ENCODE results near the gene USP48. TPM values are rescaled to one million over a fixed set of nuclear protein-coding genes. Genes with fewer than 3 reads are reported as not detected.

The USP48 gene
- total and polyA plus RNA-seq, 10 donors, result 17.5 to 105 (median 82.4) TPM

DNA sequence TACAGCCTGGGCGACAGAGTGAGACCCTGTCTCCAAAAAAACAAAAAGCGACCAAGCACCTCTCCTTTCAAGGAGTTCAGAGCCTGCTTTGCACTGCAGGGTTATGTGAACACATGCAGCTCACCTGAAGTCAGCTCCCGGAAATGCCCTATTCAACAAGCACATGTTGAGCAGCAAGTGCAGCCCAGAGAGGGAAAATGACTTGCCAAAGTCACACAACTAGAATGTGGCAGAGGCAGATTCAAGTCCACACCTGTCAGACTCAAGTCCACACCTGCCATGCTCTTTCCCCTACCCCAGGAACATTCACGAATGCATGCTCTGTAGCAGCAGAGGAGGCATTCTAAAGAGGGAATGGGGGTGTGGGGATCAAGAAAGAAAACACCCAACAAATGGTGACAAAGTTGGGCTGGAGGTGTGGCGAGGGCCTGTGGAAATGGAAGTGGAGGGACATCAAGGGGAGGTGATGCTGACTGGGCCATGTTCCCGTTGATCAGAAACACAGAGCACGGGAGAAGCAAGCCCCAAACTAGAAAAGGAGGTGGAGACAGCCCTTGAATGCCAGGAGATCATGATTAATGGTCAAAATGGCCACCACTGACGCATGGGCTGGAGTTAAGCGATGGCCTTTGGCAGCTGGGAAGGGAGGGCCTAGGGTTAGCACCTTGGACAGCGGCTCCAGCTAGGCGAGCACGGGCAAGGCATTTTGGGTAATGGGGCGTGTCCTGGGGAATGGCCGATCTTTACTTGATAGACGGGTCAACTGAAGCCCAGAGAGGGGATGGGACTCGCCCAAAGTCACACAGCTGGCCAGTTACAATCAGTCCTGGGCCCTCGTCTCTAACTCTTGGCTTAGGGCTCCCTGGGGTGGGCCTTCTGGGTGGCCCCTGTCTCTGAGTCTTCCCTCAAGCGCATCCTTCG, 135.3 kb downstream of the USP48 start:
- Histone ChIP-seq H3K4me3 (no peak overlapping the region), H3K36me3 (no peaks in the 10 kb centered on the region), H3K4me1 (peaks cover 7 to 22% (median 12%) of the 10 kb centered on the region in 6 donors), H3K27me3 (replicated peaks in 1 of 7) (peaks cover 0 to 91% (median 9%) of the 10 kb centered on the region in 7 donors), H3K27ac (no peak overlapping the region), H3K9me3 (no peaks in the 10 kb centered on the region)
- intact Hi-C loops (cut with DNase I; ENCODE audit: low total_unique reads), result no loop called here
- DNase-seq, result no peak
- WGBS, 5 donors, result 34 to 41% (median 35%) methylated on average over 18 to 19 of the region's 19 CpGs
- TF ChIP-seq CTCF (IDR thresholded peaks at IDR 0.05 in 8 of 11, conservative IDR thresholded peaks at IDR 0.05 in 3 of 11), result no peak
- no peak for TF ChIP-seq POLR2AphosphoS5 (IDR thresholded peaks at IDR 0.05)
- TF ChIP-seq POLR2A (IDR thresholded peaks at IDR 0.05), result no peak

- H3K27ac ChIP-seq, result no peak overlapping the region
- WGBS, 5 donors, result 40 to 70% (median 63%) methylated on average over 5 of the region's 5 CpGs
Measured at GRCh38 chr1:21645550-21645949, 137.4 kb downstream of the USP48 start.

GRCh38 chr1:21644906-21645305, 138.0 kb downstream of the USP48 start:
- no peak overlapping the region for H3K4me3 ChIP-seq
- WGBS, 5 donors, result 79 to 88% (median 85%) methylated on average over 5 of the region's 5 CpGs
- no peaks in the 10 kb centered on the region for H3K36me3 ChIP-seq
- intact Hi-C loops (cut with DNase I; ENCODE audit: low total_unique reads), result no loop called here
- H3K9me3 ChIP-seq, result no peaks in the 10 kb centered on the region
- no peaks in the 10 kb centered on the region for H3K4me1 ChIP-seq
- H3K27me3 ChIP-seq (replicated peaks in 1 of 7), result peaks cover 0 to 76% (median 4%) of the 10 kb centered on the region in 7 donors
- DNase-seq, result no peak
- H3K27ac ChIP-seq, result no peak overlapping the region
- no peak for TF ChIP-seq POLR2A (IDR thresholded peaks at IDR 0.05)
- TF ChIP-seq POLR2AphosphoS5 (IDR thresholded peaks at IDR 0.05), result no peak
- no peak for TF ChIP-seq CTCF (IDR thresholded peaks at IDR 0.05 in 8 of 11, conservative IDR thresholded peaks at IDR 0.05 in 3 of 11)

More at GRCh38 chr1:21645550-21645949, 137.4 kb downstream of the USP48 start:
- TF ChIP-seq POLR2AphosphoS5 (IDR thresholded peaks at IDR 0.05) (no peak), CTCF (IDR thresholded peaks at IDR 0.05 in 8 of 11, conservative IDR thresholded peaks at IDR 0.05 in 3 of 11) (no peak), POLR2A (IDR thresholded peaks at IDR 0.05) (no peak)
- DNase-seq, result no peak
- peaks cover 0 to 3% (median 2%) of the 10 kb centered on the region in 6 donors for H3K4me1 ChIP-seq
- no peaks in the 10 kb centered on the region for H3K9me3 ChIP-seq
- intact Hi-C loops (cut with DNase I; ENCODE audit: low total_unique reads), result no loop called here
- peaks cover 0 to 80% (median 4%) of the 10 kb centered on the region in 7 donors for H3K27me3 ChIP-seq (replicated peaks in 1 of 7)
- no peak overlapping the region for H3K4me3 ChIP-seq
- H3K36me3 ChIP-seq, result no peaks in the 10 kb centered on the region

DNA sequence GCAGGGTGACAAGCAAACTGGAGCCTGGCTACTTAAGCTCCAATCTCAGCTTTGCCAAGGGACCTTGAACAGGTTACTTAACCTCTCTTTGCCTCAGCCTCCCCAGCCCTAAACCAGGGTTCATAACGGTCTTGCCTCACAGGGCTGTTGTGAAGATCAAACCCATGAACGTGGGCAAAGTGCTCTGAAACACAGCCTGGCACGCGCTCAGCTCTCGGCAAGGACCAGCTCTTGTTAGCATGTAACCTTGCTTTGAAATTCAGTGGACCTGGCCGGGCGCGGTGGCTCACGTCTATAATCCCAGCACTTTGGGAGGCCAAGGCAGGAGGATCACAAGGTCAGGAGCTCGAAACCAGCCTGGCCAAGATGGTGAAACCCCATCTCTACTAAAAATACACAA, 138.6 kb downstream of the USP48 start:
- Histone ChIP-seq H3K27ac (no peak overlapping the region), H3K9me3 (no peaks in the 10 kb centered on the region), H3K36me3 (no peaks in the 10 kb centered on the region), H3K4me3 (no peak overlapping the region), H3K27me3 (replicated peaks in 1 of 7) (peaks cover 0 to 75% (median 4%) of the 10 kb centered on the region in 7 donors), H3K4me1 (no peaks in the 10 kb centered on the region)
- WGBS, 5 donors, result 86 to 91% (median 86%) methylated on average over 10 of the region's 10 CpGs
- intact Hi-C loops (cut with DNase I; ENCODE audit: low total_unique reads), result no loop called here
- no peak for DNase-seq
- TF ChIP-seq POLR2A (IDR thresholded peaks at IDR 0.05) (no peak), POLR2AphosphoS5 (IDR thresholded peaks at IDR 0.05) (no peak), CTCF (IDR thresholded peaks at IDR 0.05 in 8 of 11, conservative IDR thresholded peaks at IDR 0.05 in 3 of 11) (no peak)

All from spleen (tissue), 11 donors.